GM23338 (cell line): ENCODE results near the gene GFER.

Experiments
- CREB1 ChIP-seq: fragments of 250-450 bp; sonication (Bioruptor Pico); IDR thresholded peaks from 2 replicates; pipeline ENCODE4 v1.5.0; 2020; ENCODE audit warnings: low read depth, mild to moderate bottlenecking, moderate library complexity
- ETS1 ChIP-seq: IDR thresholded peaks from 2 replicates; pipeline ENCODE4 v1.6.1; 2016; ENCODE audit warnings: antibody characterized with exemption
- EZH2 ChIP-seq: fragments of 200-600 bp; sonication (generic); IDR thresholded peaks from one replicate; pipeline ENCODE4 v1.8.0; 2017; ENCODE audit warnings: antibody characterized with exemption, mild to moderate bottlenecking, low read depth; ENCODE audit not compliant: unreplicated experiment
- EZH2phosphoT487 ChIP-seq: fragments of 200-600 bp; sonication (generic); IDR thresholded peaks from one replicate; pipeline ENCODE4 v1.8.1; 2018; ENCODE audit warnings: antibody characterized with exemption; ENCODE audit not compliant: unreplicated experiment
- JUNB ChIP-seq: IDR thresholded peaks from one replicate; pipeline ENCODE4 v1.6.1; 2016; ENCODE audit warnings: antibody characterized with exemption; ENCODE audit not compliant: unreplicated experiment
- NANOG ChIP-seq: IDR thresholded peaks from 2 replicates; pipeline ENCODE4 v1.6.1; 2016; ENCODE audit warnings: antibody characterized with exemption, borderline replicate concordance
- POLR2AphosphoS5 ChIP-seq: IDR thresholded peaks from 2 replicates; pipeline ENCODE4 v1.6.1; 2016; ENCODE audit warnings: antibody characterized with exemption, low read depth
- REST ChIP-seq: IDR thresholded peaks from one replicate; pipeline ENCODE4 v1.6.1; 2018; ENCODE audit warnings: antibody characterized with exemption; ENCODE audit not compliant: unreplicated experiment
- STAT1 ChIP-seq: IDR thresholded peaks from one replicate; pipeline ENCODE4 v1.6.1; 2016; ENCODE audit warnings: antibody characterized with exemption; ENCODE audit not compliant: unreplicated experiment
- ZNF114 ChIP-seq: fragments of 250-450 bp; sonication (Bioruptor Pico); IDR thresholded peaks from 2 replicates; pipeline ENCODE4 v1.5.0; 2020; ENCODE audit warnings: mild to moderate bottlenecking, moderate library complexity
- ZNF331 ChIP-seq: fragments of 250-450 bp; sonication (Bioruptor Pico); IDR thresholded peaks from 2 replicates; pipeline ENCODE4 v1.5.0; 2020; ENCODE audit warnings: low read depth, mild to moderate bottlenecking, moderate library complexity
- TF ChIP-seq, protein P1 (sequence below), 2 experiments: fragments of 200-600 bp in 1 of 2; sonication (generic) in 1 of 2; conservative IDR thresholded peaks; 2 replicates each; pipeline versions ENCODE4 v1.5.1 to v1.6.1; 2016 to 2017; ENCODE audit warnings: antibody characterized with exemption in 2 of 2, low read depth in 2 of 2, mild to moderate bottlenecking in 2 of 2, moderate library complexity in 1 of 2
- TF ChIP-seq, protein P2 (sequence below): fragments of 250-450 bp; sonication (Bioruptor Pico); IDR thresholded peaks from 2 replicates; pipeline ENCODE4 v1.5.0; 2020; ENCODE audit warnings: mild to moderate bottlenecking, moderate library complexity

- no peak for TF ChIP-seq POLR2AphosphoS5
- TF ChIP-seq, protein P1, sequence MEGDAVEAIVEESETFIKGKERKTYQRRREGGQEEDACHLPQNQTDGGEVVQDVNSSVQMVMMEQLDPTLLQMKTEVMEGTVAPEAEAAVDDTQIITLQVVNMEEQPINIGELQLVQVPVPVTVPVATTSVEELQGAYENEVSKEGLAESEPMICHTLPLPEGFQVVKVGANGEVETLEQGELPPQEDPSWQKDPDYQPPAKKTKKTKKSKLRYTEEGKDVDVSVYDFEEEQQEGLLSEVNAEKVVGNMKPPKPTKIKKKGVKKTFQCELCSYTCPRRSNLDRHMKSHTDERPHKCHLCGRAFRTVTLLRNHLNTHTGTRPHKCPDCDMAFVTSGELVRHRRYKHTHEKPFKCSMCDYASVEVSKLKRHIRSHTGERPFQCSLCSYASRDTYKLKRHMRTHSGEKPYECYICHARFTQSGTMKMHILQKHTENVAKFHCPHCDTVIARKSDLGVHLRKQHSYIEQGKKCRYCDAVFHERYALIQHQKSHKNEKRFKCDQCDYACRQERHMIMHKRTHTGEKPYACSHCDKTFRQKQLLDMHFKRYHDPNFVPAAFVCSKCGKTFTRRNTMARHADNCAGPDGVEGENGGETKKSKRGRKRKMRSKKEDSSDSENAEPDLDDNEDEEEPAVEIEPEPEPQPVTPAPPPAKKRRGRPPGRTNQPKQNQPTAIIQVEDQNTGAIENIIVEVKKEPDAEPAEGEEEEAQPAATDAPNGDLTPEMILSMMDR (conservative IDR thresholded peaks at IDR 0.05; ENCODE audit: low read depth in 2 of 2) = no peak
- TF ChIP-seq ZNF331 (CRISPR knock-in tag) = no peak
- TF ChIP-seq EZH2 = no peak
- TF ChIP-seq ETS1 = no peak
- no peak for TF ChIP-seq JUNB
- TF ChIP-seq EZH2phosphoT487 = no peak
- TF ChIP-seq, protein P2, sequence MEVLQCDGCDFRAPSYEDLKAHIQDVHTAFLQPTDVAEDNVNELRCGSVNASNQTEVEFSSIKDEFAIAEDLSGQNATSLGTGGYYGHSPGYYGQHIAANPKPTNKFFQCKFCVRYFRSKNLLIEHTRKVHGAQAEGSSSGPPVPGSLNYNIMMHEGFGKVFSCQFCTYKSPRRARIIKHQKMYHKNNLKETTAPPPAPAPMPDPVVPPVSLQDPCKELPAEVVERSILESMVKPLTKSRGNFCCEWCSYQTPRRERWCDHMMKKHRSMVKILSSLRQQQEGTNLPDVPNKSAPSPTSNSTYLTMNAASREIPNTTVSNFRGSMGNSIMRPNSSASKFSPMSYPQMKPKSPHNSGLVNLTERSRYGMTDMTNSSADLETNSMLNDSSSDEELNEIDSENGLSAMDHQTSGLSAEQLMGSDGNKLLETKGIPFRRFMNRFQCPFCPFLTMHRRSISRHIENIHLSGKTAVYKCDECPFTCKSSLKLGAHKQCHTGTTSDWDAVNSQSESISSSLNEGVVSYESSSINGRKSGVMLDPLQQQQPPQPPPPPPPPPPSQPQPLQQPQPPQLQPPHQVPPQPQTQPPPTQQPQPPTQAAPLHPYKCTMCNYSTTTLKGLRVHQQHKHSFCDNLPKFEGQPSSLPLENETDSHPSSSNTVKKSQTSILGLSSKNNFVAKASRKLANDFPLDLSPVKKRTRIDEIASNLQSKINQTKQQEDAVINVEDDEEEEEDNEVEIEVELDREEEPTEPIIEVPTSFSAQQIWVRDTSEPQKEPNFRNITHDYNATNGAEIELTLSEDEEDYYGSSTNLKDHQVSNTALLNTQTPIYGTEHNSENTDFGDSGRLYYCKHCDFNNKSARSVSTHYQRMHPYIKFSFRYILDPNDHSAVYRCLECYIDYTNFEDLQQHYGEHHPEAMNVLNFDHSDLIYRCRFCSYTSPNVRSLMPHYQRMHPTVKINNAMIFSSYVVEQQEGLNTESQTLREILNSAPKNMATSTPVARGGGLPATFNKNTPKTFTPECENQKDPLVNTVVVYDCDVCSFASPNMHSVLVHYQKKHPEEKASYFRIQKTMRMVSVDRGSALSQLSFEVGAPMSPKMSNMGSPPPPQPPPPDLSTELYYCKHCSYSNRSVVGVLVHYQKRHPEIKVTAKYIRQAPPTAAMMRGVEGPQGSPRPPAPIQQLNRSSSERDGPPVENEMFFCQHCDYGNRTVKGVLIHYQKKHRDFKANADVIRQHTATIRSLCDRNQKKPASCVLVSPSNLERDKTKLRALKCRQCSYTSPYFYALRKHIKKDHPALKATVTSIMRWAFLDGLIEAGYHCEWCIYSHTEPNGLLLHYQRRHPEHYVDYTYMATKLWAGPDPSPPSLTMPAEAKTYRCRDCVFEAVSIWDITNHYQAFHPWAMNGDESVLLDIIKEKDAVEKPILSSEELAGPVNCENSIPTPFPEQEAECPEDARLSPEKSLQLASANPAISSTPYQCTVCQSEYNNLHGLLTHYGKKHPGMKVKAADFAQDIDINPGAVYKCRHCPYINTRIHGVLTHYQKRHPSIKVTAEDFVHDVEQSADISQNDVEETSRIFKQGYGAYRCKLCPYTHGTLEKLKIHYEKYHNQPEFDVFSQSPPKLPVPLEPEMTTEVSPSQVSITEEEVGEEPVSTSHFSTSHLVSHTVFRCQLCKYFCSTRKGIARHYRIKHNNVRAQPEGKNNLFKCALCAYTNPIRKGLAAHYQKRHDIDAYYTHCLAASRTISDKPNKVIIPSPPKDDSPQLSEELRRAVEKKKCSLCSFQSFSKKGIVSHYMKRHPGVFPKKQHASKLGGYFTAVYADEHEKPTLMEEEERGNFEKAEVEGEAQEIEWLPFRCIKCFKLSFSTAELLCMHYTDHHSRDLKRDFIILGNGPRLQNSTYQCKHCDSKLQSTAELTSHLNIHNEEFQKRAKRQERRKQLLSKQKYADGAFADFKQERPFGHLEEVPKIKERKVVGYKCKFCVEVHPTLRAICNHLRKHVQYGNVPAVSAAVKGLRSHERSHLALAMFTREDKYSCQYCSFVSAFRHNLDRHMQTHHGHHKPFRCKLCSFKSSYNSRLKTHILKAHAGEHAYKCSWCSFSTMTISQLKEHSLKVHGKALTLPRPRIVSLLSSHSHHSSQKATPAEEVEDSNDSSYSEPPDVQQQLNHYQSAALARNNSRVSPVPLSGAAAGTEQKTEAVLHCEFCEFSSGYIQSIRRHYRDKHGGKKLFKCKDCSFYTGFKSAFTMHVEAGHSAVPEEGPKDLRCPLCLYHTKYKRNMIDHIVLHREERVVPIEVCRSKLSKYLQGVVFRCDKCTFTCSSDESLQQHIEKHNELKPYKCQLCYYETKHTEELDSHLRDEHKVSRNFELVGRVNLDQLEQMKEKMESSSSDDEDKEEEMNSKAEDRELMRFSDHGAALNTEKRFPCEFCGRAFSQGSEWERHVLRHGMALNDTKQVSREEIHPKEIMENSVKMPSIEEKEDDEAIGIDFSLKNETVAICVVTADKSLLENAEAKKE (CRISPR knock-in tag) = no peak
- TF ChIP-seq STAT1 = no peak
- no peak for TF ChIP-seq CREB1 (CRISPR knock-in tag)
- no peak for TF ChIP-seq NANOG
- TF ChIP-seq REST = no peak
- TF ChIP-seq ZNF114 (CRISPR knock-in tag) = no peak
These were observed 34.5 kb upstream of the GFER start for GRCh38 chr16:1949507-1949906.
